ENCODE data around the gene ARSI.

The ARSI gene

GRCh38 chr5:150302301-150303069, at the start of gene ARSI:
Gene ARSI, minus strand, starts transcription at chr5:150302905. Its CDS starts 532 bp downstream, at chr5:150302373.
- no peak for DNase-seq (ENCODE audit: low read depth in 2 of 2)

GRCh38 chr5:150350524-150351344, 48.0 kb upstream of the ARSI start:
- peak; percentile 5 to 13 for DNase-seq (ENCODE audit: low read depth in 2 of 2)

- DNase-seq (ENCODE audit: low read depth in 2 of 2) = no peak
These were observed 47.1 kb upstream of the ARSI start for GRCh38 chr5:150349681-150350275.

GRCh38 chr5:150347451-150347850, 44.7 kb upstream of the ARSI start:
- no peak for DNase-seq (ENCODE audit: low read depth in 2 of 2)

GRCh38 chr5:150347003-150347402, 44.3 kb upstream of the ARSI start:
- no peak for DNase-seq (ENCODE audit: low read depth in 2 of 2)

- no peak for DNase-seq (ENCODE audit: low read depth in 2 of 2)
These were observed 43.9 kb upstream of the ARSI start for GRCh38 chr5:150346592-150346991.

GRCh38 chr5:150345716-150346115, 43.0 kb upstream of the ARSI start:
- DNase-seq (ENCODE audit: low read depth in 2 of 2) = no peak

- DNase-seq (ENCODE audit: low read depth in 2 of 2) = no peak
These were observed 41.4 kb upstream of the ARSI start for GRCh38 chr5:150343994-150344631.

- DNase-seq (ENCODE audit: low read depth in 2 of 2) = no peak
These were observed 39.9 kb upstream of the ARSI start for GRCh38 chr5:150342583-150342982.

GRCh38 chr5:150341989-150342388, 39.3 kb upstream of the ARSI start:
- DNase-seq (ENCODE audit: low read depth in 2 of 2) = no peak

GRCh38 chr5:150341331-150341730, 38.6 kb upstream of the ARSI start:
- no peak for DNase-seq (ENCODE audit: low read depth in 2 of 2)

- DNase-seq (ENCODE audit: low read depth in 2 of 2) = no peak
These were observed 38.0 kb upstream of the ARSI start for GRCh38 chr5:150340614-150341255.

- no peak for DNase-seq (ENCODE audit: low read depth in 2 of 2)
These were observed 37.1 kb upstream of the ARSI start for GRCh38 chr5:150339841-150340240.

GRCh38 chr5:150339165-150339564, 36.5 kb upstream of the ARSI start:
- DNase-seq (ENCODE audit: low read depth in 2 of 2) = no peak

- no peak for DNase-seq (ENCODE audit: low read depth in 2 of 2)
These were observed 35.8 kb upstream of the ARSI start for GRCh38 chr5:150338546-150338945.

GRCh38 chr5:150335778-150336177, 33.1 kb upstream of the ARSI start:
- no peak for DNase-seq (ENCODE audit: low read depth in 2 of 2)

- no peak for DNase-seq (ENCODE audit: low read depth in 2 of 2)
These were observed 30.7 kb upstream of the ARSI start for GRCh38 chr5:150333400-150333799.

GRCh38 chr5:150329881-150330876, 27.5 kb upstream of the ARSI start:
- no peak for DNase-seq (ENCODE audit: low read depth in 2 of 2)

- no peak for DNase-seq (ENCODE audit: low read depth in 2 of 2)
These were observed 26.3 kb upstream of the ARSI start for GRCh38 chr5:150329038-150329437.

- DNase-seq (ENCODE audit: low read depth in 2 of 2) = no peak
These were observed 25.8 kb upstream of the ARSI start for GRCh38 chr5:150328515-150328914.
